Activated CD4-positive, alpha-beta T cell treated with anti-CD3 and anti-CD28 coated beads for 48 hours (primary cell): ENCODE data around the gene SLC66A2.

ENCODE experiments used
- DNase-seq: peaks from one replicate; pipeline ENCODE4 v3.0.0-alpha.2; 2020

SLC66A2 gene

DNA sequence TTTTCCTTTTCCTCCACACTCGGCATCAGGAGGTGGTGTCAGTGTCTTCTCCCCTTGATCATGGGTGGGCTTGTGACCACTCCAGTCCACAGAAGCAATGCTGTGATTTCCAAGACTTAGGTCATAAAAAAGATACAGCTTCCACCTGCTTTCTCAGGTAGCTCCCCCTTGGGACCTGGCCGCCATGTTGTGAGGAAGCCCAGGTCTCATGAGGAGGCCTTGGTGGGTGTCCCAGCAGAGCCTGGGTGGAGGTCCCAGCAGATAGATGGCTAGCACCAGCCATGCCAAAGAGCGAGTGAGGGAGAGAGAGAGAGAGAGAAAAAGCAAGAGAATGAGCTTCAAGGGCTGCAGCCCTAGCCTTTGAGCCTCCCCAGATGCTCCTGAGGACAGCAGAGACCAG is 16.0 kb downstream of the SLC66A2 start:
- DNase-seq: no peak

DNA sequence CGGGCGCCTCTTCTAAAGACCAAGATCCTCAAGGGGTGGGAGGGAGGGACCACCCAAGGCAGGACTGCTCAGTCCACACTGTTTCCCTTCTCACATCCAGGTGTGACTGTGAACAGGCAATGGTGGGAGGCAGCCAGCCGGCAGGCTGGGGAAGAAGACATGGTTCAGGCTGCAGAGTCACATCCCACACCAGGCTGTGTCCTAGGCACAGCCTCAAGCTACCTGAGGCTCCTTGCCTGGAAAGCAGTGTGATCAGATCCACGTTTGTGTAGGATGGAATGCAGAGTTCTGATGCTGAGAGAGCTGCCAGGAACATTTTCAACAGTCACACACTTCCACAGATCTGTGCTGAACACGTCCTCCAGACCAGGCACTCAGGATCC is 16.4 kb downstream of the SLC66A2 start:
- no peak for DNase-seq

DNA sequence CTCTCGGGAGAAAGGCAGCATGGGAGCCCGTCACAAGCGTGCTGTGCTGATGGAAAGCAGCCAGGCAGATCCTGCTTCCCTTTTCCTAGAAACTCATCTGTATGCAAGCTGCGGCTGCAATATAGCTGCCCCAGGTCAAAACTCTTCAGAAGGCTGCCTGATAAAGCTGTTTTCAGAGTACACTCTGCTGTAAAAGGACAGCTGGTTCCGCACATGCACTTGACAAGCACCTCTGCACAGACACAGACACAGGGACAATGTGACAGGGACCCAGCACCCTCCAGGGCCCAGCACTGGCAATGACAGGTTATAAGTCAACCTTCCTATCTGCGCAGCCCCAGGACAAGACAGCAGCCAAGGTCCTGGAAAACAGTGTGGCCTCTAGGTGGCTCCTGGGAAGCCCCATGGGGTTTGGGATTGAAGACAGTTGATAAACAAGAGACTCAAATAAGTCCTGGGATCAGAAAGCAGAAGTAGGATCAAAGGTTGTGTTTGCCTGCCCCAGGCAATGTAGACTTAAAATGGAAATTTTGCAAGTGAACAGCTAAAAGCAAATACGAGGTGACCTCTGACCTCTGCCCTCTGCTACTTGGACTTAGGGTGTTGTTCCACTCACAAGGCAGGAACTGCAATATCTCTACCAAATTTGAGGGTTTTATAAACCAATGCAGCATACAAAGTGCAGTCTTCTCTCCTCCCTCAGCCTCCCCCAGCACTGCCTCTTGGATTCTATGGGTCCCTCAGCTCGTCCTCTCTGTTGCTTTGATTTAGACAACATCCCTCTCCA is 16.9 kb downstream of the SLC66A2 start:
- no peak for DNase-seq

DNA sequence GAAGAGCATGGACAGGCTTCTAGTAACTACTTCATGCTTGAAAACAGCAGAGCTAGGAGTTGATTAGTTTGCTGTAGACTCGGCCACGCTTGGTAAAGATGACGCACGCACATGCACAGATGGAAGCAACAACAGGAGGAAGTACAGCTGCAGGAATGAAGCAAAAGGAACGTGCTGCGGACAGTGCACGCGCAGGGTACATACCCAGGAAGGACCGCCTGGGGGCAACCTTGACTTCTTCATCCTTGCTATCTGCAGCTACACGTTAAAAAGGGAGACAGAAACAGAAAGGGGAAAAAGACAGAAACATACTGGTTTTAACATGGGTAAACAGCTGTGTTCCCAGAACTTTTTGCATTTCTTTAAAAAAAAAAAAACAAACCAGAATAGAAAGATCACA is 17.7 kb downstream of the SLC66A2 start:
- no peak for DNase-seq

DNA sequence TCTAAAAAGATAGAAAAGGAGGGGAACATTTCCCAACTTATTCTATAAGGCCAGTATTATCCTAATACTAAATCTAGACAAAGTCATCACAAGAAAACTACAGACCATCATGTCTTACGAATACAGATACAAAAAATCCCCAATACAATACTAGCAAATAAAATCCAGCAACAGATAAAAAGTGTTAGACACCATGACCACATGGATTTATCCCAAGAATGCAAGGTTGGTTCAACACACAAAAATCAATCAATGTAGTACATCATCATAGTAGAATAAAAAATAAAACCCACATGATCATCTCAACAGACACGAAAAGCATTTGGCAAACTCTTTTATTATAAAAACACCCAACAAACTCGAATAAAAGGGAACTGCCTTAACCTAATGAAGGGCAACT is 18.5 kb downstream of the SLC66A2 start:
- DNase-seq: no peak

DNA sequence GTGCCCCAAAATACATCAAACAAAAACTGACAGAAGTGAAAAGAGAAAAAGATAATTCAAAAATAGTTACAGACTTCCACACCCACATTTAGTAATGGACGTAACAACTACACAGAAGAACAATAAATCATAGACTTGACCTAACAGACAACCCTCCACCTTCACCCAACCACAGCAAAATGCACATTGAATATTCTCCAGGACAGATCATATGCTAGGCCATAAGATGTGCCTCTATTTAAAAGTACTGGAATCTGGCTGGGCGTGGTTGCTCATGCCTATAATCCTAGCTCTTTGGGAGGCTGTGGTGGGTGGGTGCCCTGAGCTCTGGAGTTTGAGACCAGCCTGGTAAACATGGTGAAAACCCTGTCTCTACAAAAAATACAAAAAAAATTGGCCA is 20.0 kb downstream of the SLC66A2 start:
- no peak for DNase-seq

DNA sequence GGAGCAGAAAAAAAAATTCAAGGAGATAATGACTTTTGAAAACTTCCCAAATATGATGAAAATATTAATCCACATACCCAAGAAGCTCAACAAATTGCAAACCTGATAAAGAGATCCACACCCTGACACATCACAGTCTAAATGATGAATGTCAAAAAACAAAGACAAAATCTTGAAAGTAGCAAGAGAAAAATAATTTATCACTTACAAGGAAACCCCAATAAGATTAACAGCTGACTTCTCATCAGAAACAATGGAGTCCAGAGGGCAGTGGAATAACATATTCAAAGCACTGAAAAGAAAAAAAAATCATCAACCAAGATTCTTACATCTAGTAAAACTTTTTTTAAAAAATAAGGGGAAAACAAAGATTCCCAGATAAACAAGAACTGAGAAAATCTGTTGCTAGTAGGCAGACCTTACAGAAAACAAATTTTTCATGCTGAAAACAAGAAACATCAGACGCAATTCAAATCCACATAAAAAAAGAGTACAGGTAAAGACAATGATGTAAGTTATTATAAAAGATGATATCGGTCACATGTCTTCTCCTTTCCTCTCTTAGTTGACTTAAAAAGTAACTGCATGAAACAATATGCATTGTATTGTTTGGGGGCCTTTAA is 21.3 kb downstream of the SLC66A2 start:
- no peak for DNase-seq

DNA sequence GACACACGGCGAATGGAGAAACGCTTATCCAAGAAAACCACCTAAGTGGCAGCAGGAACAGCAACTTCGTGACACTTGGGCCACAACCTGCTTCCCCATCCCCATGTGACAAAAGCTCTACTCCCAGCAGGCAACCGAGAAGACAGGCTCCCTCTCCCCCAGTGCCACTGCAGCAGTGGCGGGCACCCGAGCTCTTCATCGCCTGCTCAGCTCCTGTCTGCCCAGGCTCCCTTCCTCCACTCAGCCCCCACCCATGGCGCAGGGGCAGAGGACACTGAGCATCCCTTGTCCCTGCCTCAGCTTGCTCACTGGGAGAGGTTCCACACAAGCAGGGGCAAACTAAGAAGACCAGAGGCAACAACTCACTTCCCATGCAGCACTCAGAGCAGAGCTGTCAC is 22.9 kb downstream of the SLC66A2 start:
- no peak for DNase-seq

DNA sequence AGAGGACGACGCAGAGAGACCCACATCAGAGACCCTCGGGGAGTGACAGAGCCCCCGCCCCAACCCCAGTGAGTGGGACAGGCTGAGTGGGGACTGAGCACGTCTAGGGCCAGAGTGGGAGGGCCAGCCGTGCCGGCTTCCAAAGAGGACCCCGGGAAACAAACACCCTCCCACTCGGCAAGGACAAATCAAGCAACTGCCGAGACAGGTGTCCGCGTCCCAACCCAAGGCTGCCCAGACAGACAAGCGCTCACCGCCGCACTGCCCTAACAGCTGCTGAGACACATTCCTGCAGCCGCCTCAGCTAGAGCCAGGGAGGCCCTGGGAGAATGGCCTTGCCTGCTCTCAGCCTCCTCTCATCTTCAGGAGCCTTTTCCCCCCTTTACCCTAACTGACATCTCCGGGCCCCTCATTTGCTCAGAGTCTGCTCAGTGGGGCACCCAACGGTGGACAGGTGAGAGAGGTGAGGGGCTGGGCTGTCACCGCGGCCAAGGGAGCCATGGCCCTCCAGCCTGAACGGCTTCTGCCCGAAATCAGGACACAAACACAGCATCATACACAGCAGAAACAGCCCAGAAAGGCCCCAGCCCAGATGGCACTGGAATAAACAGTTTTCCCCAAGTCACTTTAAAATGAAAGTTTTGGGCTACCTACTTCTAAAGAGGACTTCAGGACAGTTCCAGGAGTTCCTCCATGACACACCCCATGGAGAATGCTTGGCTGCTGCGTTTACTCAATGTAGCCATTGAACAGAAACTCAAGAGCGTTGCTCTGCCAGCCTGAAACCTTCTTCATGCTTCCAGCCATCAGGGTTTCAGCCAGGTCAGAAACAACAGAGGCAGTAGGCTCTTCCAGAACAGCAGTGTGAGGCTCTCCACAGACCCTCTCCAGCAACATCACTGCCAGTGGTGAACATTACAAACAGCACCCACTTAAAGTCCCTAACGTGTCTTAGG is 23.6 kb downstream of the SLC66A2 start:
- DNase-seq: no peak

DNA sequence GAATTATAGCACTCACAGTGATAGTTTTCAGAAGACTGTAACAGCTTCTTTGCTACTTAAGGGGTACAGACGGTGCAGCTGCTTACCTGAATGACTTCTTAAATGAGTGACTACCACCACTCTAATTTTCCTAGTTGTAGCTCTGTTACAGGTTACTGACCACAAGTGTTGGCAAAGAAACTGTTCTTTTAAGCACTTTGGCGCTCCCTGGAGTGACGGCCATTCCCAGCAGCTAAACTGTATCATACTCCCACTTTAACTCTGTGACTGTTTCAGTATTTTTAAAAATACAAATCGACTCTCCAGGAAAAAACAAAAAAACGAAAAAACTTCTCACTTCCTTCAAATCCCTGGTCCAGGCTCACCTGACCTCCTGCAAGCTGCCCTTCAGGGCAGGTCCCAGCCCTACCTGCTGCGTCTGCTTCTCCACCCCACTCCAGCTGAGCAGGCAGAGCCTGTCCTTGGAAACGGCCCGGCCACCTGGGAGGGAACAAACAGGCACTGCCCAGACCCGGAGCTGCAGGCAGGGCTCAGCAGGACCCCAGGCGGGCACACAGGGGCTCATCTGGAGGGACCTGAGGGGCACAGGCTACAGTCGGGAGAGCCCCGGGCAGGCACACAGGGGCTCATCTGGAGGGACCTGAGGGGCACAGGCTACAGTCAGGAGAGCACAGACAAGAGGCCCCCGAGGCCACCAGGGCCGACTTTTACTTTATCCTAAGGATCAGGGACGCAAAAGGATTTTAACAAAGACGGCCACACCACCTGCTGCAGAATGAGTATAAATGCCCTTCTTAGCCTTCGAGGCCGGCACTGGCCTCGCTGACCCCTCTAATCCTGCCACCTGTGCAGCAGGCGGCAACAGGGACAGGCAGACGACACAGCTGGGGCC is 24.5 kb downstream of the SLC66A2 start:
- no peak for DNase-seq

DNA sequence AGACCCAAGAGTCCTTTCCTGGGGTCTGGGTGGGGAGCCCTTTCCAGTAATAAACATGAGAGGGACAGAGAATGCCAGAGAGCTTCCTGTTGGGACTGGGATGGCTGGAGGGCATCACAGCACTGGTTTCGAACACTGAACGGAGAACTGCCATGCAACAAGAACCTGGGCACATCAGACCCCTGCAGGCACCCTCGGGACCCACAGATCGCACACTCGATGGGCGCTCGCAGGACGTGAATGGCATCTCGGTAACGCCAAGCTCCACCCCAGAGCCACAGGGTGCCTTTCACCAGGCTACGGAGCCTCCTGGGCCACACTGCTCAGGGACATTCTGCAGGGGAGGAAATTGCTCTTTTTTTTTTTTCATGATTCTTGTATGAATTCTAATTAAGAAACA is 25.1 kb downstream of the SLC66A2 start:
- DNase-seq: no peak

DNA sequence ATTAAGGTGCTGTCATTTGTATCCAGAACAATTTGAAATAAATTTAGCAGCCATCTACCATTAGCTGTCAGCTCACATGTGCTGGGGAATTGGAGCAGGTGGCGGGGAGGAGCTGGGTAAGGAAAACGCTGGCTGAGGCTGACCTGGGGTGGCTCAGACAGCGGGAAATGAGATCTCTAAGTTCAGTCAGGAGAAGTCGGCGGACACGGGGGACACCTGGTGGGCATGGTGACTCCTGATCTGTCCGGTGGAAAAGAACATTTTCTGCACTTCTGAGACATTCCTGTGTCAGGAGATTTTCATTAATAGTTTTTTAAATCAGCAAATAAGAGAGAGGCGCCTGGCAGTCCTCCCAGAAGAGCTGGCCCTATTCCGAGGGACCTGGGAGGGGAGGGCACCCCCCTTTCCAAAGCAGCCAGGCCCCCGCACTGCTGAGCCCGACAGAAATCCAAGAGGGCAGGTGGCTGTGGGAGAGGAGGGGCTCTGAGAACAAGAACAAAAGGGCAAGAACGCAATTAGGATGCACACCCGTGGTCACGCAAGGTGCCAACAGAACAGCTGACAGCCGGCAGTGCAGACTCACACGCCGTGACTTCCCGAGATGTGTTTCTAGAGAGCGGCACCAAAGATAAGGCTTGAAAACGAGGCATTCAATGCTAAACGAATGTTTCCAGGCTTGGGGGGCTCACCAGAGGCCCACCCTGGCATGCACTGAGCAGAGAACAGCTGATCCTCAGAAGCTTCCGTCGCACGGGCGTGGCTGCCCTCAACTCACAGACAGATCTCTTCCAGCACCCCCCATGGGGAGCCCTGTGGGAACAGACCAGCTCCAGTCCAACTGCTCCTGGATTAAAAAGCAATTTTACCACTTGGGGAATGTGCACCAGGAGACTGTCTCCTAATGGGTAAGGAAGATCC is 26.4 kb downstream of the SLC66A2 start:
- no peak for DNase-seq

DNA sequence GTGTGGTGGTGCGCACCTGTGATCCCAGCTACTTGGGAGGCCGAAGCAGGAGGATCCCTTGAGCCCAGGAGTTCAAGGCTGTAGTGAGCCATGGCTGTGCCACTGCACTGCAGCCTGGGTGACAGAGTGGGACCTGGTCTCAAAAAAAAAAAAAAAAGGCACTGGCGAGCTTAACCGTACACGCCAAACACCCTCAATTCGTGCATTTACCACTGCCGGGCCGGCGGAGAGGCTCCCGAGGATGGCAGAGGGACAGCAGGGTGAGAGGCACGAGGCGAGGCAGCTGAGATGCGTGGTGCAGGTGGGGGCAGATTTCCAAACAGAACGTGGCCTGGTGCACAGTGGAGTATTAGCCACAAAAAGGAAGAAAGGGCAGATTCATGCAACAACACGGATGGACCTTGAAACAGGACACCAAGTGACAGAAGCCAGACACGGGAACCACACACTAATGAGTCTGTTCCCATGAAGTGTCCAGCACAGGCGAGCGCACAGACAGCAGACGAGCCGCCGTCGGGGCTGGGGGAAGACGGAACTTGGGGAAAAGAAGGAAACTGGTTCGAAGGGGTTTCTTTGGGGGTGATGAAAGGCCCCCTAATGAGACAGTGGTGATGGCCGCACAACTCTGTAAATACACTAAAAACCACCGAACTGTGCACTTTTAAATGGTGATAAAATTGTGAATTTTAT is 27.4 kb downstream of the SLC66A2 start:
- no peak for DNase-seq

DNA sequence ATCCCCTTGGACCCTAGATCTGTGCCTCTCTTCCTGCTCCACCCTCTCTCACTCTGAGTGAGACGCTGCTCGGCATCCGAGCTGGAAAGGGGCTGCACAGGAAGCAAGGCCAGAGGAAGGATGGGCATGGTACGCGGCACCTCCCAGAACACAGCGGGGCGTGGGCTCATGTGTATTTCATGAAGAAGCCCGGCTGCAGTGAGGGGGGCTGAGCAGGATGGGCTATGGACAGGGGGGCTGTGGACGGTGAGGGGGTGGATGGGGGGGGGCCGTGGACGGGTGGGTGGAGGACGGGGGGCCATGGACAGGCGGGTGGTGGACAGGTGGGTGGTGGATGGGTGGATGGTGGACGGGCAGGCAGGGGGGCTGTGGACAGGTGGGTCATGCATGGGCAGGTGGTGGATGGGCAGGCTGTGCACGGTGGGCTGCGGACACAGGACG is 28.5 kb downstream of the SLC66A2 start:
- DNase-seq: no peak

DNA sequence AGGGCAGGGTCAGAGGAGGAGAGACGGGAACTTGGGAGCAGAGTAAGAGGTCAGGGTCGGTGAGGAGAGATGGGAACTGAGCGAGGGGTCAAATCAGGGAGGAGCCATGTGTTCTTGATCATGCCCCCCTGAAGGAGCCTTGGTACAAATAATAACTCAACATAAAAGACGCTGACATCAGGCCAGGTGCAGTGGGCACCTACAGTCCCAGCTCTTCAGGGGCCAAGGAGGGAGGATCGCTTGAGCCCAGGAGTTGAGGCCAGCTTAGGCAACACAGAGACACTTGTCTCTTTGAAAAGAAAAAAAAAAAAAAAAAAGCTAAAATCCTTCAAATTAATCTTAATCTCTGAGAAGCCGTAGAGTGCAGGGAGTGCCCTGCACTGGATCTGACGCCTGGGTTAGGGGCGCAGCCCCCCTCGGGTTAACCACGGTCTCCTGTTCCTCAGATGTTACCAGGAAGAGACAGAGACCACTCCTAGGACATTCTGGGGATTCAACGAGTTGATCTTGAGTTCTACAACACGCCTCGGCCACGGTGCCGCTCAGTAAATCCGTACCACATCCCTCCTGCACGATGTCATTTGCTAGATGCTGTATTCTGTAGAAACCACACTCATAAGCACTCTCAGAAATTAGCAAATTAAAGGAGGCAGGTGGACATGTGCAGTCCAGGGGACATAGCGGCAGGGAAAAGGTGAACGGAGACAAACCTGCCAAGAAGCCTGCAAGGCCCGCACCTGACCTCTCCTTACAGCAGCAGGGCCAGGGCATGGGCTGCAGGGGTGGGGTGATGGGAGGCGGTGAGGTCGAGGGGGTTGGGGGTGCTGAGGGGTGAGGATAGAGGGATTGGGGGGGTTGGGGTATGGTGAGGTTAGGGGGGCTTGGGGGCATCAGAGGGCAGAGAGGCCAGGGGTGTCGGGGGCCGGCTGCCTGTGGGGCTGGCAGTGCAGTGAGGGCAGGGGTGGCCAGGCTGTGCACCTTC is 29.2 kb downstream of the SLC66A2 start:
- DNase-seq: no peak

DNA sequence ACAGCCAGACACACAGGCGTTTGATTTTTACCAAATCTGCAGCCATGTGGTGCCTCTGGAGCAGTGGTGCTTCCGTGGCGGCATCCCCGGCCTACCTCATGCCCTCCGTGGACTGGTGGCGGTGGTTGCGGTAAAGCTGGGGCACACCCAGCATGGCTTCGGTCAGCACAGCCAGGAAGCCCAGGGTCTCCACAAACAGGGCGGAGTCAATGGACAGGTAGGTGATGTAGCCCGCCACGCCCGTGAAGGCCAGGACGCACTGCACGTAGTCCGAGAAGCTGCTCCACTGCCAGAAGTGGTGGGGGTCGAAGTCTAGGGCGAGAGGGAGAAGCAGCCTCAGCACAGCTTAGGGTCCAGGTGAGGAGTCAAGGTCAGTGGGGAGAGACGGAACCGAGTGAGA is 32.4 kb downstream of the SLC66A2 start:
- DNase-seq: no peak

DNA sequence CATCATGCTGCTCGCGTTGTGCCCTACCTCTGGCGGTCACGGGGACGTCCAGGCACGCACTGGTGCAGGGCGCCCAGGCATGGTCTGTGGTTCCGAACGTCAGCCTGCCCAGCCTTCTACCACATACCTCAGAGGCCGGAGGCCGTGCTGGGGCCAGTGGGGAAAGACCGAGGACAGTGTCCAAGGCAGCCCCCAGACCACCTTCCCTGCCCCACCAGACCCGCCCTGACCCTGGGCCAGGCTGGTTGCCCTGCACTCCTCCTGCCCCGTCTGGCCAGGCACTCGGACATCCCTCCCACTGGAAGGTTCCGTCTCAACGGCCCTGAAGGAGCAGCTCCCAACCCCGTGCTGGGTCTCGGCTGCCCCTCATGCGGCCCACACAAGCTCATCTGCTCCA is 32.8 kb downstream of the SLC66A2 start:
- no peak for DNase-seq

DNA sequence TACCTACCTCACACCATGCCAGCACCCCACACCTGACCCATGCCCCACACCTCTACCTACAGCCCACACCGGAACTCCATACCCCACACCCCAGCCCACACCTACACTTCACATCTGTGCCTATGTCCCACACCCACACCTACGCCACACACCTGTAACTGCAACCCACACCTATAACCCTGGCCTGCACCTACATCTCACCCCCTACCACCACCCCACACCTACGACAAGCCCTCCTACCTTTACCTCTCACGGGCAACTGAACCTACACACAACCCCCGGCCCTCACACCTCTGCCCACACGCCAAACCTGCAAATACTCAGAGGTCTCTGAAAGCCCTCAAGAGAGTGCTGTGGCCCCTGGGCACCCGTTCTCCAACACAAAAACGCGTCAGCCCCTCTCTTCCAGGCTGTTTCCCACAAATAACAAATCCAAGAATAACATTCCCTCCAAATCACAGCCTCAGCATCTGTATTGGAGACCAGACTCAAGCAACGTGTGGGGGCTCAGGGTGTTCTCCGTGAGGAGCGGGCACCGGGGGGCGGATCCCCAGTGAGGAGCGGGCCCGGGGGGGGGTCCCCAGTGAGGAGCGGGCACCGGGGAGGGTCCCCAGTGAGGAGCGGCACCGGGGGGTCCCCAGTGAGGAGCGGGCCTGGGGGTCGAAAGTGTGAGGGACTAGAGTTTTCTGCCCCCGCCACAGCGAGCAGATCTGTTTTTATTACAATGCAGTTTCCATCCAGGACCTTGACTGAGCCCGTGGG is 33.4 kb downstream of the SLC66A2 start:
- DNase-seq: no peak
